ENCODE measurements around the gene MX1.
"Not testable (repeated sequence)": the region's sequence is repeated elsewhere in the genome, so short reads cannot be mapped to it uniquely, and the experiment has no call there.

The MX1 gene

GRCh38 chr21:41403966-41404365 is 22.1 kb upstream of the MX1 start:
- DNase-seq: no peak
- in situ Hi-C loops (cut with HindIII; ENCODE audit: low pct_ligation_motif_present, low pct_unique_long_range_greater_than_20kb, low sequenced_read_pairs): no loop called here

GRCh38 chr21:41405321-41405720 is 20.7 kb upstream of the MX1 start:
- in situ Hi-C loops (cut with HindIII; ENCODE audit: low pct_ligation_motif_present, low pct_unique_long_range_greater_than_20kb, low sequenced_read_pairs): no loop called here
- DNase-seq: no peak

GRCh38 chr21:41406340-41406739 is 19.7 kb upstream of the MX1 start:
- in situ Hi-C loops (cut with HindIII; ENCODE audit: low pct_ligation_motif_present, low pct_unique_long_range_greater_than_20kb, low sequenced_read_pairs): no loop called here
- DNase-seq: no peak

GRCh38 chr21:41407541-41408460 is 18.2 kb upstream of the MX1 start:
- no peak for DNase-seq
- in situ Hi-C loops (cut with HindIII; ENCODE audit: low pct_ligation_motif_present, low pct_unique_long_range_greater_than_20kb, low sequenced_read_pairs): no loop called here

- DNase-seq: no peak
- in situ Hi-C loops (cut with HindIII; ENCODE audit: low pct_ligation_motif_present, low pct_unique_long_range_greater_than_20kb, low sequenced_read_pairs): no loop called here
Observed at GRCh38 chr21:41410361-41410760, 15.7 kb upstream of the MX1 start.

GRCh38 chr21:41410767-41411448 is 15.1 kb upstream of the MX1 start:
- in situ Hi-C loops (cut with HindIII; ENCODE audit: low pct_ligation_motif_present, low pct_unique_long_range_greater_than_20kb, low sequenced_read_pairs): no loop called here
- DNase-seq: no peak

- in situ Hi-C loops (cut with HindIII; ENCODE audit: low pct_ligation_motif_present, low pct_unique_long_range_greater_than_20kb, low sequenced_read_pairs): no loop called here
- peak; percentile 25 for DNase-seq
Observed at GRCh38 chr21:41411449-41412089, 14.5 kb upstream of the MX1 start.

GRCh38 chr21:41417505-41417904 is 8.5 kb upstream of the MX1 start:
- in situ Hi-C loops (cut with HindIII; ENCODE audit: low pct_ligation_motif_present, low pct_unique_long_range_greater_than_20kb, low sequenced_read_pairs); DNase-seq: not testable (repeated sequence)

GRCh38 chr21:41418393-41418792 is 7.6 kb upstream of the MX1 start:
- in situ Hi-C loops (cut with HindIII; ENCODE audit: low pct_ligation_motif_present, low pct_unique_long_range_greater_than_20kb, low sequenced_read_pairs): no loop called here
- no peak for DNase-seq

- no peak for DNase-seq
Observed at GRCh38 chr21:41418956-41419680, 6.9 kb upstream of the MX1 start.

GRCh38 chr21:41419921-41420862 is 5.8 kb upstream of the MX1 start:
- in situ Hi-C loops (cut with HindIII; ENCODE audit: low pct_ligation_motif_present, low pct_unique_long_range_greater_than_20kb, low sequenced_read_pairs): no loop called here
- DNase-seq: peak; percentile 87

More at GRCh38 chr21:41418956-41419680, 6.9 kb upstream of the MX1 start:
- in situ Hi-C loops (cut with HindIII; ENCODE audit: low pct_ligation_motif_present, low pct_unique_long_range_greater_than_20kb, low sequenced_read_pairs): no loop called here

- in situ Hi-C loops (cut with HindIII; ENCODE audit: low pct_ligation_motif_present, low pct_unique_long_range_greater_than_20kb, low sequenced_read_pairs); DNase-seq: not testable (repeated sequence)
Observed at GRCh38 chr21:41420998-41421397, 5.0 kb upstream of the MX1 start.

GRCh38 chr21:41422546-41423304 is 3.3 kb upstream of the MX1 start:
- in situ Hi-C loops (cut with HindIII; ENCODE audit: low pct_ligation_motif_present, low pct_unique_long_range_greater_than_20kb, low sequenced_read_pairs): no loop called here

GRCh38 chr21:41423305-41423636 is 2.8 kb upstream of the MX1 start:
- DNase-seq; in situ Hi-C loops (cut with HindIII; ENCODE audit: low pct_ligation_motif_present, low pct_unique_long_range_greater_than_20kb, low sequenced_read_pairs): not testable (repeated sequence)

More at GRCh38 chr21:41422546-41423304, 3.3 kb upstream of the MX1 start:
- DNase-seq: no peak

- no peak for DNase-seq
- in situ Hi-C loops (cut with HindIII; ENCODE audit: low pct_ligation_motif_present, low pct_unique_long_range_greater_than_20kb, low sequenced_read_pairs): no loop called here
Observed at GRCh38 chr21:41425588-41425953, 468 bp upstream of the MX1 start.

- in situ Hi-C loops (cut with HindIII; ENCODE audit: low pct_ligation_motif_present, low pct_unique_long_range_greater_than_20kb, low sequenced_read_pairs): no loop called here
- DNase-seq: no peak
Observed at GRCh38 chr21:41426676-41427404, 801 bp downstream of the MX1 start.

GRCh38 chr21:41427556-41427955 is 1.5 kb downstream of the MX1 start:
- no peak for DNase-seq
- in situ Hi-C loops (cut with HindIII; ENCODE audit: low pct_ligation_motif_present, low pct_unique_long_range_greater_than_20kb, low sequenced_read_pairs): no loop called here

Data from ACHN (cell line).